Measurements from ENCODE around the gene KMT2A. TPM values are rescaled to one million over a fixed set of nuclear protein-coding genes. Genes with fewer than 3 reads are reported as not detected.
"Not testable (repeated sequence)": the region's sequence is repeated elsewhere in the genome, so short reads cannot be mapped to it uniquely, and the experiment has no call there.

Gene KMT2A
- total RNA-seq, 1 donor from 2014 or later = 56.8 TPM

- H3K9me3 Mint-ChIP-seq (ENCODE audit: unreplicated experiment) = no peaks in the 10 kb centered on the region
- DNase-seq (ENCODE audit: extremely low spot score, unreplicated experiment) = no peak
- H3K4me1 Mint-ChIP-seq (ENCODE audit: unreplicated experiment) = peaks cover 5% of the 10 kb centered on the region
- no peaks in the 10 kb centered on the region for H3K27me3 Mint-ChIP-seq (ENCODE audit: unreplicated experiment)
- peaks cover 16% of the 10 kb centered on the region for H3K36me3 Mint-ChIP-seq (ENCODE audit: unreplicated experiment)
- no peak overlapping the region for H3K4me3 Mint-ChIP-seq (ENCODE audit: unreplicated experiment)
- TF ChIP-seq, protein P1, sequence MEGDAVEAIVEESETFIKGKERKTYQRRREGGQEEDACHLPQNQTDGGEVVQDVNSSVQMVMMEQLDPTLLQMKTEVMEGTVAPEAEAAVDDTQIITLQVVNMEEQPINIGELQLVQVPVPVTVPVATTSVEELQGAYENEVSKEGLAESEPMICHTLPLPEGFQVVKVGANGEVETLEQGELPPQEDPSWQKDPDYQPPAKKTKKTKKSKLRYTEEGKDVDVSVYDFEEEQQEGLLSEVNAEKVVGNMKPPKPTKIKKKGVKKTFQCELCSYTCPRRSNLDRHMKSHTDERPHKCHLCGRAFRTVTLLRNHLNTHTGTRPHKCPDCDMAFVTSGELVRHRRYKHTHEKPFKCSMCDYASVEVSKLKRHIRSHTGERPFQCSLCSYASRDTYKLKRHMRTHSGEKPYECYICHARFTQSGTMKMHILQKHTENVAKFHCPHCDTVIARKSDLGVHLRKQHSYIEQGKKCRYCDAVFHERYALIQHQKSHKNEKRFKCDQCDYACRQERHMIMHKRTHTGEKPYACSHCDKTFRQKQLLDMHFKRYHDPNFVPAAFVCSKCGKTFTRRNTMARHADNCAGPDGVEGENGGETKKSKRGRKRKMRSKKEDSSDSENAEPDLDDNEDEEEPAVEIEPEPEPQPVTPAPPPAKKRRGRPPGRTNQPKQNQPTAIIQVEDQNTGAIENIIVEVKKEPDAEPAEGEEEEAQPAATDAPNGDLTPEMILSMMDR (IDR thresholded peaks at IDR 0.05) = no peak
- H3K27ac Mint-ChIP-seq (ENCODE audit: unreplicated experiment) = no peak overlapping the region
Observed at GRCh38 chr11:118411530-118411929, 24.8 kb upstream of the KMT2A start.

- DNase-seq (ENCODE audit: extremely low spot score, unreplicated experiment) = no peak
- TF ChIP-seq, protein P1 (IDR thresholded peaks at IDR 0.05) = no peak
- Mint-ChIP-seq H3K27ac (ENCODE audit: unreplicated experiment) (no peak overlapping the region), H3K4me3 (ENCODE audit: unreplicated experiment) (no peak overlapping the region), H3K9me3 (ENCODE audit: unreplicated experiment) (no peaks in the 10 kb centered on the region), H3K36me3 (ENCODE audit: unreplicated experiment) (peaks cover 14% of the 10 kb centered on the region), H3K4me1 (ENCODE audit: unreplicated experiment) (no peaks in the 10 kb centered on the region), H3K27me3 (ENCODE audit: unreplicated experiment) (no peaks in the 10 kb centered on the region)
Observed at GRCh38 chr11:118412921-118413320, 23.4 kb upstream of the KMT2A start.

DNA sequence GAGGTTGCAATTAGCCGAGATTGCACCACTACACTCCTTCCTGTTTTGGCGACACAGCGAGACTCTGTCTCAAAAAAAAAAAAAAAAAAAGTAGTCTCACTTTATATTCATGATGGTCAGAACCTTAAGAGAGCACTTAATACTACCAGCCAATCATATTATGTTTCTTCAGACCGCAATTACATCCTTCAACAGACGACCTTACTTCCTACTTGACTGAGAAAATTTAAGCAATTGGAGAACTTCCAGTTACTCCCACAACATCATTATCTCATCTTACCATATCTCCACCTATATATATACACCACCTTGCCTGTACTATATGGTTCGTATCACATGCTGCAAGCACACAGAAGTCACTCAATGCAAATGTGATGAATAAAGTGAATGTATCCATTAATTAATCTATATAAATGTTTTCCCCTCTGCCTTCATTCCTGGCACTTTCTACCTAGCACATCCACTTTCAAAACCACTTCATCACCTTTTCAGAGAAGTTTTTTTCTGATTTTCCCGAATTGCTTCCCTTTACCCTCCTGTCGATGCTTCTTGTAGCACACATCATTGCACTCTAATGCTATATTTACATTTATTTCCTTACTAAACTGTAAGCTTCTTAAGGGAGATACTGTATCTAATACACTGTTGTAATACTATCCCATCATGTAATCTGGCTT lies 21.1 kb upstream of the KMT2A start:
- H3K4me1 Mint-ChIP-seq (ENCODE audit: unreplicated experiment) = no peaks in the 10 kb centered on the region
- no peaks in the 10 kb centered on the region for H3K27me3 Mint-ChIP-seq (ENCODE audit: unreplicated experiment)
- no peak overlapping the region for H3K27ac Mint-ChIP-seq (ENCODE audit: unreplicated experiment)
- DNase-seq (ENCODE audit: extremely low spot score, unreplicated experiment) = no peak
- no peaks in the 10 kb centered on the region for H3K9me3 Mint-ChIP-seq (ENCODE audit: unreplicated experiment)
- H3K4me3 Mint-ChIP-seq (ENCODE audit: unreplicated experiment) = no peak overlapping the region
- peaks cover 2% of the 10 kb centered on the region for H3K36me3 Mint-ChIP-seq (ENCODE audit: unreplicated experiment)
- TF ChIP-seq, protein P1 (IDR thresholded peaks at IDR 0.05) = no peak

- no peak for DNase-seq (ENCODE audit: extremely low spot score, unreplicated experiment)
- H3K9me3 Mint-ChIP-seq (ENCODE audit: unreplicated experiment) = no peaks in the 10 kb centered on the region
- H3K4me3 Mint-ChIP-seq (ENCODE audit: unreplicated experiment) = no peak overlapping the region
- H3K27me3 Mint-ChIP-seq (ENCODE audit: unreplicated experiment) = no peaks in the 10 kb centered on the region
- no peak overlapping the region for H3K27ac Mint-ChIP-seq (ENCODE audit: unreplicated experiment)
- no peaks in the 10 kb centered on the region for H3K4me1 Mint-ChIP-seq (ENCODE audit: unreplicated experiment)
- H3K36me3 Mint-ChIP-seq (ENCODE audit: unreplicated experiment) = no peaks in the 10 kb centered on the region
- TF ChIP-seq, protein P1 (IDR thresholded peaks at IDR 0.05) = no peak
Observed at GRCh38 chr11:118415739-118416068, 20.6 kb upstream of the KMT2A start.

GRCh38 chr11:118416900-118417299 lies 19.4 kb upstream of the KMT2A start:
- H3K4me3 Mint-ChIP-seq (ENCODE audit: unreplicated experiment); H3K4me1 Mint-ChIP-seq (ENCODE audit: unreplicated experiment); H3K36me3 Mint-ChIP-seq (ENCODE audit: unreplicated experiment); DNase-seq (ENCODE audit: extremely low spot score, unreplicated experiment); H3K27ac Mint-ChIP-seq (ENCODE audit: unreplicated experiment); H3K9me3 Mint-ChIP-seq (ENCODE audit: unreplicated experiment); H3K27me3 Mint-ChIP-seq (ENCODE audit: unreplicated experiment): not testable (repeated sequence)

DNA sequence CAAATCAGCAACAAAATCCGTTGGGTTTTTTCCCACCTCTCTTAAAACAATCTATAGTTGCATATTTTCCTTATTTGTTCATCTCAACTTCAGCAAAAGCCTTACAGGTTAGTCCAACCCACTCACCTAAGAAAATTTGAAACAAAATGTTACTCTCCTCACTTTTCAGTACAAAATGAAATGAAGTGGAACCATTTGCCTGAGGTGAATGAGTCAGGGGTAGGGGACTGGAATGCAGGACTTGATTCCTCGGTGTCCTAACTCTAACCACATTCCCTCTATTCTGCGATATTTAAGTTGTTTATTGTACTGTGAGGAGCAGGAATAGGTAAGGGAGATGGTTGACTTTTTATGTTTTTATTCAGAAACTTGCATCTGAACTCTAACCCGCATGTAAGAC lies 18.5 kb upstream of the KMT2A start:
- DNase-seq (ENCODE audit: extremely low spot score, unreplicated experiment) = no peak
- H3K4me1 Mint-ChIP-seq (ENCODE audit: unreplicated experiment) = no peaks in the 10 kb centered on the region
- no peak overlapping the region for H3K27ac Mint-ChIP-seq (ENCODE audit: unreplicated experiment)
- no peak overlapping the region for H3K4me3 Mint-ChIP-seq (ENCODE audit: unreplicated experiment)
- TF ChIP-seq, protein P1 (IDR thresholded peaks at IDR 0.05) = no peak
- H3K36me3 Mint-ChIP-seq (ENCODE audit: unreplicated experiment) = no peaks in the 10 kb centered on the region
- H3K27me3 Mint-ChIP-seq (ENCODE audit: unreplicated experiment) = no peaks in the 10 kb centered on the region
- H3K9me3 Mint-ChIP-seq (ENCODE audit: unreplicated experiment) = no peaks in the 10 kb centered on the region

Data from osteocyte (in vitro differentiated cells).